K562 (cell line): ENCODE results near the gene ADAM15. TPM values are rescaled to one million over a fixed set of nuclear protein-coding genes. Genes with fewer than 3 reads are reported as not detected.
A peak's percentile ranks its signal among the peaks of the same experiment; 100 is the strongest.

Source experiments
- ARHGAP35 ChIP-seq: fragments of 450-650 bp; IDR thresholded peaks from 2 replicates; pipeline ENCODE4 v1.6.1; 2018; ENCODE audit not compliant: partially characterized antibody
- CBX5 ChIP-seq: IDR thresholded peaks from 2 replicates; pipeline ENCODE4 v1.6.1; 2014; ENCODE audit warnings: low read depth, borderline replicate concordance
- KDM1A ChIP-seq, 2 experiments: fragments of 450-650 bp; IDR thresholded peaks; 2 replicates each; pipeline ENCODE4 v1.6.1; 2016; ENCODE audit warnings: mild to moderate bottlenecking in 2 of 2
- MCM3 ChIP-seq: fragments of 450-650 bp; IDR thresholded peaks from 2 replicates; pipeline ENCODE4 v1.6.1; 2016
- MTA1 ChIP-seq: fragments of 450-650 bp; IDR thresholded peaks from 2 replicates; pipeline ENCODE4 v1.6.1; 2017; ENCODE audit warnings: borderline replicate concordance
- NFXL1 ChIP-seq: fragments of 450-650 bp; formaldehyde crosslinking; IDR thresholded peaks from 2 replicates; pipeline ENCODE4 v1.4.0; 2021; ENCODE audit warnings: mild to moderate bottlenecking
- NUFIP1 ChIP-seq: fragments of 450-650 bp; IDR thresholded peaks from 2 replicates; pipeline ENCODE4 v1.6.1; 2018; ENCODE audit not compliant: partially characterized antibody
- PRDM10 ChIP-seq: fragments of 450-650 bp; IDR thresholded peaks from 2 replicates; pipeline ENCODE4 v1.6.1; 2018; ENCODE audit not compliant: partially characterized antibody
- TAF15 ChIP-seq: fragments of 200-400 bp; formaldehyde crosslinking; IDR thresholded peaks from 2 replicates; pipeline ENCODE4 v1.6.1; 2017; ENCODE audit warnings: mild to moderate bottlenecking, low read depth, low read length, moderate library complexity
- TBL1XR1 ChIP-seq, 2 experiments: IDR thresholded peaks; 2 replicates each; pipeline ENCODE4 v1.6.1; 2012; ENCODE audit warnings: improper control_type of control experiment in 2 of 2, low read length in 2 of 2, mild to moderate bottlenecking in 1 of 2
- ZKSCAN3 ChIP-seq: fragments of 250-450 bp; sonication (Bioruptor Pico); IDR thresholded peaks from 2 replicates; pipeline ENCODE4 v1.4.0; 2020
- ZKSCAN8 ChIP-seq: fragments of 200-800 bp; sonication (Bioruptor generic); IDR thresholded peaks from 2 replicates; pipeline ENCODE4 v1.6.1; 2016; ENCODE audit warnings: missing genetic modification characterization, missing compliant biosample characterization
- ZNF318 ChIP-seq, 2 experiments: fragments of 450-650 bp; IDR thresholded peaks; 2 replicates each; pipeline ENCODE4 v1.6.1; 2016; ENCODE audit warnings: mild to moderate bottlenecking in 2 of 2, borderline replicate concordance in 1 of 2, low read depth in 1 of 2, moderate library complexity in 1 of 2
- ZNF511 ChIP-seq: sonication (generic); formaldehyde crosslinking; IDR thresholded peaks from 2 replicates; pipeline ENCODE4 v1.8.0; 2022; ENCODE audit warnings: mild to moderate bottlenecking, missing genetic modification reagents
- ZNF707 ChIP-seq: fragments of 250-450 bp; sonication (Bioruptor Pico); conservative IDR thresholded peaks from 2 replicates; pipeline ENCODE4 v1.8.0; 2022; ENCODE audit warnings: inconsistent platforms, mild to moderate bottlenecking, moderate library complexity
- polyA plus RNA-seq, 8 experiments: library from polyadenylated mRNA; depleted of rRNA in 4 of 8; stranded (reverse) in 5 of 8; unstranded in 3 of 8; fragments of >200 nt; fragmentation: Nextera tagmentation in 2 of 8; fragmentation: Illumina TruSeq in 1 of 8; extraction: Ambion mirVana in 2 of 8; extraction: Trizol in 1 of 8; gene quantifications; 2 replicates each; pipeline versions ENCODE4 v1.2.1 to v1.2.3, GENCODE V29; 2011 to 2014; ENCODE audit warnings: inconsistent platforms in 1 of 8, missing spikeins in 1 of 8
- total RNA-seq, 7 experiments: library from RNA; depleted of rRNA in 6 of 7; stranded (reverse); fragments of >200 nt in 6 of 7; fragmentation: Illumina TruSeq in 2 of 7; extraction: Trizol in 2 of 7; gene quantifications; 2 replicates each; pipeline versions ENCODE4 v1.2.1 to v1.2.3, GENCODE V29; 2011 to 2021; ENCODE audit warnings: low replicate concordance in 1 of 7

Gene ADAM15
- total and polyA plus RNA-seq, 9 of the 15 experiments (the other 6 are each of a cell fraction or from before 2014, with no cell fraction given) = 0.69 to 72.3 (median 32.8) TPM

GRCh38 chr1:155017041-155017945, 33.8 kb upstream of the ADAM15 start (continued):
- no peak for TF ChIP-seq ZNF318 (IDR thresholded peaks at IDR 0.05; ENCODE audit: borderline replicate concordance in 1 of 2, low read depth in 1 of 2)
- no peak for TF ChIP-seq MCM3
- no peak for TF ChIP-seq TAF15
- no peak for TF ChIP-seq ZNF707 (CRISPR knock-in tag)
- no peak for TF ChIP-seq ZNF511
- TF ChIP-seq ZKSCAN3 (CRISPR knock-in tag) = no peak
- no peak; a peak in 1 of 4 replicates for TF ChIP-seq KDM1A (IDR thresholded peaks at IDR 0.05)
- TF ChIP-seq NFXL1 (CRISPR knock-in tag) = no peak
- 0 out of 2 replicates have a peak, but pooled peaks have one; percentile 31 for TF ChIP-seq CBX5
- peak; percentile 24; the same call in 1 of the 2 replicates for TF ChIP-seq MTA1
- TF ChIP-seq ARHGAP35 = no peak
- no peak for TF ChIP-seq ZKSCAN8 (CRISPR knock-in tag)
- TF ChIP-seq PRDM10 = peak; percentile 83
- no peak for TF ChIP-seq TBL1XR1 (IDR thresholded peaks at IDR 0.05; ENCODE audit: low read length in 2 of 2)
- TF ChIP-seq NUFIP1 = no peak
